HG02884 (cell line): Measurements from ENCODE around the gene PIP.
"Not testable (repeated sequence)": the region's sequence is repeated elsewhere in the genome, so short reads cannot be mapped to it uniquely, and the experiment has no call there.

ENCODE experiments used
- ATAC-seq: cut with Tn5 transposase; IDR thresholded peaks from one replicate; pipeline ENCODE4 v1.9.1; 2021; ENCODE audit warnings: mild to moderate bottlenecking, moderate library complexity; ENCODE audit not compliant: unreplicated experiment

PIP gene

DNA sequence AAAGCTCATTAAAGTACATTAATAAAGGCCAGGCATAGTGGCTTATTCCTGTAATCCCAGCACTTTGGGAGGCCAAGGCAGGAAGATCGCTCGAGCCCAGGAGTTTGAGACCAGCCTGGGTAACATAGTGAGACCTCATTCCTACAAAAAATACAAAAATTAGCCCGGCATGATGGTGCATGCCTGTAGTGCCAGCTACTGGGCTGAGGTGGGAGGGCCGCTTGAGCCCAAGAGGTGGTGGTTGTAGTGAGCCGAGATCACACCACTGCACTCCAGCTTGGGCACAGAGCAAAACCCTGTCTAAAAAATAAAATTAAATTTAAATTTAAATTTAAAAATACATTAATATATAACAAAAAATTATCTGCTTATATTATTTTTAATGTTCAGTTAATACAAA is 44.3 kb downstream of the PIP start:
- no peak for ATAC-seq

DNA sequence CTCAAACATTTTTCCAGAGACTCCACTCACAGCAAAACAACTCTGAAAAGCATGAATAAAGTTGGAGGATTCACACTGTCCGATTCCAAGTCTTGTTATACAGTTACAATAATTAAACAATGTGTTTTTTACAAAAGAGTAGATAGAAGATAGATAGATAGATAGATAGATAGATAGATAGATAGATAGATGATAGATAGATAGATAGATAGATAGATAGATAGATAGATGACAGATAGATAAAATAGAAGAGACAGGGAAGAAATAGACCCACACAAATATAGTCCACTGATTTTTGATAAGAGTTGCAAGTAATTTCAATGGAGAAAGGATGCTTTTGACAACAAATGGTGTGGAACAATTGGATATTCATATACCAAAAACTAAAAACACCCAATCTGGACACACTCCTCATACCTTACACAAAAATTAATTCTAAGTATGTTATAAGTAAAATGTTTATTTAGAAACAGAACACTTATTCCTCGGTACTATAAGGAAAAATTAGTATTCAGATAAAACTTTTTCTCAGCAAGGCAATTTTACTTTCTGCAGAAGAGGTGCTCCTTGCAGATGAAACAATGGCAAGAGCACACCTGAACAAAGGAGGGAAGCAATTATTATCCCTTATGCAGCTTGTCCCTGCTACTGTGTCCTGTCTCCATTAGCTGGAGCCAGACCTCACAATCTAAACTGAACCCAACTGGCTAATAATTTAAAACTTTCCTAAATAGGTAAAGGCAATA is 45.7 kb downstream of the PIP start:
- no peak for ATAC-seq

DNA sequence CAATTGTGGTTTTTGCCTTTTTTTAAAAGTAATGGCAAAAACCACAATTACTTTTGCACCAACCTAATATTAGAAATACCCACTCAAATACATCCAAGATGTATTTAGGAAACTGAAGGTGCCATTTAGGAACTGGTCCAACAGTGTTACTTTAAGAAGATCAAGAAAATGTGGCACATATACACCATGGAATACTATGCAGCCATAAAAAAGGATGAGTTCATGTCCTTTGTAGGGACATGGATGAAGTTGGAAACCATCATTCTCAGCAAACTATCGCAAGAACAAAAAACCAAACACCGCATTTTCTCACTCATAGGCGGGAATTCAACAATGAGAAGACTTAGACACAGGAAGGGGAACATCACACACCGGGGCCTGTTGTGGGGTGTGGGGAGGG is 48.9 kb downstream of the PIP start:
- not testable (repeated sequence) for ATAC-seq

DNA sequence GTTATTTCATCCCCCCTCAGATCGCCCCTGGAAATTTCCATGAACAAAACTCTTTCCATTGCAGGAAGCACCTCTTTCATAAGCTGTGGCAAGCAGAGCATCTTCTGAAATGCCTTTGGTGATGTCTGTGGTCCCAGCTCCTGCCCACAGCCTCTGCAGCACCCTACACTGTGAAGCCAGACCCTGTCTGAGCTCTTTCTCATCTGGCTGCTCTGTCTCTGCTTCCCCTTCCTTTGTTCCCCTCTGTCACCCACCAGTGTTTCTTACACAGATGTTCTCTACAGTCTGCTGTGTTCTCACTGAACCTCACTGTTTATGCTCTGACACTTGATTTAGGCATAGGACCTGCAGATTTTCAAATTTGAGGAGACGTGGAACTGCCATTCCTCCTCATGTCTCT is 49.5 kb downstream of the PIP start:
- ATAC-seq = no peak

DNA sequence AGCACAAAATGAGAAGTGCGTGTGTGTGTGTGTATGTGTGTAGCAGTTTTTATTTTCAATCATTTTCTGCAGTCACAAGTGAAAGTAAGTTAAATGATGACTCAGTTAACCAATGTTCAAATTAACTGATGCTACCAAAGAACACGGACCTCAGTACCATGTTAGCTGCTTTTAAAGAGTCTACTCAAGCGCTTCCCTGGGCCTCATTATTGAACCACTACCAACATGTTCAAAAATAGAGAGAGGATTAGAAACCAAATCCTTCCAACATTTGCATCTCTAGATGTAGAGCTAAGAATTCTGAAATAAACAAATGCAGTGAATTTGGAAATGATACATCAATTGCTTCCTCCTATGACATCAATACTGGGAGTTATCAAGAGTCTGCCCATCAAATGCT is 51.1 kb downstream of the PIP start, which contains the start of gene TAS2R39:
Gene TAS2R39 (plus strand): TSS at position 396 of the 400 bp plus-strand sequence. CDS start 0 bp downstream, at position 396.
- ATAC-seq = no peak

DNA sequence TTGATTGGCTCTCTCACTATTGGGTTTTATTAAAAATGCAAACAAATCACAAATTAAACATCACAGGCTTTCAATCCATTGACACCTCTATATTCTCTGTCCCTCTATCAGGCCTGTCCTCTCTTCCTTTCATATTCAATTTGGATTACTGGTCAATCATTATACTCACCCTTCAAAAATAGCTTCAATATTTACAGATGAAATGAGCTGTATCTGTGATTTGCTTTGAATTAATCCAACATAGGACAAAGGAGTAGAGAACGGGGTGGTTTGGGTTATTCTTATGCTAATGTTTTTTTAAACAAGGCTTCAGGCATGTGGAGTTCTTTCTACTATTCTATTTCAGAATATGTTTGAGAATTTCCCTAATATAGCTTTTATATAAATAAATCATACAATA is 53.7 kb downstream of the PIP start:
- no peak for ATAC-seq

DNA sequence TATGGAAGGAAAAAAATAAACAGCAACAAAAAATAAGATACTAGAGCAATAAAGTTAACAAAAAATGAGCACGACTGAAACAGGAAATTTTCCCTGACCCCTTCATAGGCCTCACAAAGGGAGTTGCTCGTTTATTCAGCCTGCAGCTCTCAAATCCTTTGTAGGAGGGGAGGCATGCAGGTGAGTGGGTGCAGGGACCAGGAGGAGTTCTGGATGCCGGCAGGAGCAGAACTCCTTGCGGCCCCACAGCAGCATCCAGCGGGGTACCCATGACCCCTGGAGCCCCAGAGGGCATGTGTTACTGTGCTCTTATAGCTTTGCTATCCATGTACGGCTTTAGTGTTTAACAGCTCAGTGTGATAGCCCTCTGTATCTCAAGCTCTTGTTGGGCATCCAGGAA is 57.1 kb downstream of the PIP start:
- no peak for ATAC-seq
